Left forelimb (tissue), 1 donor: Measurements from ENCODE around the gene SIL1.
"Not testable (repeated sequence)": the region's sequence is repeated elsewhere in the genome, so short reads cannot be mapped to it uniquely, and the experiment has no call there.

Experiments used
- DNase-seq: peaks from one replicate; pipeline ENCODE4 v3.0.0-alpha.2; 2018; ENCODE audit warnings: low spot score

Gene SIL1

DNA sequence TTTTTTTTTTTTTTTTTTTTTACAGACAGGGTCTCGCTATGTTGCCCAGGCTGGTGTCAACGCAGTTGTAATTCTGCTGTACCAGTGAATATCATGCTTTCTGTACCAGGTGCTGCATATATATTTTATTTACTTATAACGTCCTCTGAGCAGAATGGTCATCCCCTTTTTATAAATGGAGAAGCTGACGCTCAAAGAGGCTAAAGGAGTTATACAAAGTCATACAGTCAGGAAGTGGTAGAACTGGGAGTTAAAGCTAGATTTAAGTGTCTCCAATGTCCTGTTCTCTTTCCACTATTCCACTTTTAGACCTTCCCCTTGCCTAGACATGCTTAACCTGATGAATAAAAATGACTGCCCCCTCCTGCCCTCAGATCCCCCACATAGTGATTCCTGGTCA, 1.2 kb upstream of the SIL1 start:
- no peak for DNase-seq

DNA sequence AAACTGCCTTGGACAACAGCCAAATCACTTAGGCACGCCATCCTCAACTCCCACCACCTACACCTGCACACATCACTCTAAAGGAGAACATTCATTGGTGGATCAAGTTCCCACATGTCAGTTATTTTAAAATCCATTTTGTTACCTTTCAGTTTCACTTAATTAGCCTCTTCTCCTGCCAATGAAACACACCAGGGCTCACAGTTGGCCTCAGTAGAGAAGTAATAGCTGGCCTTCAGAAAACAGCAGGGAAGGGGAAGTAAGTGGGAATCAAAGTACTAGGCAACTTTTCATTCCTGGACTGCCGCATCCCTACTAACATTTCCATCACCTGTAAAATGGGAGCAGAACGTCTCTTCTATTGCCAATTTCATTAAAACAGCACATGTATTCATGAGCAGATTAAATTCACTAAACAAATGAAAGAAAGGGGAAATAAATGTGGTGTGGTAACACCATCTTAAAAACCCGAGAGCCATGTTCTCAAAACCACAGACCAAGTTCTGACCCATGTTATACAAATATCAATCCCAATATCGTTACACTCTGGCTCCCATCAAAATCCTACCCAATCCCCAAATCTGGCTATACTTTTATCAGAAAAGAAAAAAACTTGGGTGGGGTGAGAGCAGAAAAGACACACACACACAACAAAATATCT, 1.7 kb downstream of the SIL1 start:
- no peak for DNase-seq

DNA sequence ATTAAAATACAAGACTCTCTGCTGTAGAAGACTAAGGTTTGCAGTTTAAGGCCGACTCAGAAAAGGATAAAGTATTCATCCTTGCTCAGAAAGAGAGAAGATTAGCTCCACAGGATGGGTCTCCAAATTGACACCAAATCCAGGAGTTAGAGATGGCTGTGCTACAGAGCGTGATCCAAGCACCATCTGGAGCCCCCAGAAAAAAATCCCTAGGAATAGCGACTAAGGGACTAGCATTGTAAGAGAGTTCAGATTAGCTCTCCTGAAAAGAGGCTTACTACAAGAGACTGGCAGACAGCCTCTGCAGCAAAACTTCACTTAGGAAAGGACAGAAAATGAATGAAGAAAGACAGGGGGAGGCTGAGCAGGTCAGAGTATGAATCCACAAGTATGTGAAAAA, 3.7 kb downstream of the SIL1 start:
- no peak for DNase-seq

DNA sequence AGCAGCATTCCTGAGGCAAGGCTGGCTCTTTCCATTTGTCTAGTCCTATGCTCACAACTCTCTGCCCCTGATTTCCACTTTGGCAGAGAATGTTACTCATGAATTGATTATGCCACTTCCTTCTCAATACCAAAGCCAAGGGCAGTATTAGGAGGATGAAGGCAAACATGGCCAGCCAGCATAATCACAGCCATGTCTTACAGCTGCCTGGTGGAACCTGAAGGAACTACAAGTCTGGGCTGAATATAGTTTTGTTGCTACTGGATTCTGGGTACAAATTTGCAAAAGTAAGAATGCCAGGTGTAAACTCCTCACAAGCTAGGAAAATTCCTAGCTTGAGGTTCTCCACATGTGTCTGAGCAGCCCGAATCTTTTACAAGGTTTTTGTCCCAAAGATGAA, 4.2 kb downstream of the SIL1 start:
- DNase-seq, result no peak

DNA sequence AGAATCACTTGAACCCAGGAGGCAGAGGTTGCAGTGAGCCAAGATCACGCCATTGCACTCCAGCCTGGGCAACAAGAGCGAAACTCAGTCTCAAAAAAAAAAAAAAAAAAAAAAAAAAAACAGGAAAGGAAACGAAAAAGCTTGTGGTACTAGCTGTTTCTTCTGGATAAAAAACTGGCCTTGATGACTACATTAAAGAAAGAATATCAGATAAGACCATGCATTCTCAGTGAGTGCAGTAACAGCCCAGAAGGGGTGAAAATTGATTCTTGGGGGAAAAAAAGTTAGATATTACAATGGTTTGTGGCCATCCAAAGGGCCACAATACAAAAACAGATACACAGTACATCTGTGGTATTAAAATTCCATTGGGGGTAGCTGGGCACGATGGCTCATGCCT, 5.3 kb downstream of the SIL1 start:
- DNase-seq, result not testable (repeated sequence)

DNA sequence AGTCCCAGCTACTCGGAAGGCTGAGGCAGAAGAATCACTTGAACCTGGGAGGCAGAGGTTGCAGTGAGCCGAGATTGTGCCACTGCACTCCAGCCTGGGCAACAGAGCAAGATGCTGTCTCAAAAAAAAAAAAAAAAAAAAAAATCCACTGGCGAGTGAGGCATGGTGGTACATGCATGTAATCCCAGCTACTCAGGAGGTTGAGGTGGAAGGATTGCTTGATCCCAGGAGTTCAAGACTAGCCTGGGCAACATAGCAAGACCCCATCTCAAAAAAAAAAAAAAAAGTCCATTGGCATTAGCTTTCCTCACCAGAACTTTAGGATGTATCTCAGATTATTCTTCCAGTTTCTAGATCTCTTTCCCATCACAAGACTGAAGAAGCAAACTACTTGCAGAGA, 6.2 kb downstream of the SIL1 start:
- not testable (repeated sequence) for DNase-seq

DNA sequence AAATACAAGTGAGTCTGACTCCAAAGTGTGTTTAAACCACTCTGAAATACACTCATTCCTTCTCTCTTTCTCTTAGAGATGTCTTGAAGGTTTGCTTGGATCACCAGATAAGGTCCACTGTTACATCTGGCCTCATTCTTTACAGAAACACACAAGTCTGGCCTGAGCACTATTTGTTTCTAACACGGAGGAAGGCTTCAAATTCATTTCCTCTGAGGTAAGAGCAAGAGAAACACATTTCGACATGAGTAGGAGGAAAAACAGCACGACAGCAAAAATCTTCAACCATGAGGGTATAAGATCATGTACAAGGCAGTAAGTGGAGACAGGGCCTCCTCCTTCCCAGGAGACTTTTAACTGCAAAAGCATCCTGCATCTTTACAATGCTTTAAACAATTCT, 8.0 kb downstream of the SIL1 start:
- no peak for DNase-seq

DNA sequence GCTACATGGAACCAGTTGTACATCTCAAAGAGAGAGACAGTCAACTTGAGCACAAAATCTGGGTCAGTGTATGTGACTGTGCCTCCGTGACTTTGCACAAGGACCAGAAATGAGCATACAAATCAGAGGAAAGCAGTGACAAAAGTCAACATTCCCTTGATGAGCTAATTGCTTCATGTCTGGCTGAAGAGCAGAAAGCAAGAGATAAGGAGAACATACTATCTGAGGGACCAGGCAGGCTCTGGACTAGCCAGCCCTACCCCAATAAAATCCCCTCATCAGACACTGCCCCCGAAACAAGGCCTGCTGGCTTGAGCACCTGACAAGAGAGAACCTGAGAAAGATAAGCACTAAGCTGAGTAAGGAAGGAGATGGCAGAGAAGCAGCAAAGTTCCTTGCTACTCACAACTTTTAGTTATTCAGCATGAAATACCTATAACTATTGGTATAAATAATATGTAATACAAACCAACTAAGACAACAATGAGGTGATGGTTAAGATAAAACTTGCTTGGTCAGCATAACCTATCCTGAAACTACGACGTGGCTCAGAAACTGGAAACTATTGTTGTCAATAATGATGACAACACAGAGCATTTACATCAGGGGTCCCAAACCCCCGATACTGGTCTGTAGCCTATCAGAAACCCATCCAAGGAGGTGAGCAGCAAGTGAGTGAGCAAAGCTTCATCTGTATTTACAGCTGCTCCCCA, 9.5 kb downstream of the SIL1 start:
- no peak for DNase-seq

DNA sequence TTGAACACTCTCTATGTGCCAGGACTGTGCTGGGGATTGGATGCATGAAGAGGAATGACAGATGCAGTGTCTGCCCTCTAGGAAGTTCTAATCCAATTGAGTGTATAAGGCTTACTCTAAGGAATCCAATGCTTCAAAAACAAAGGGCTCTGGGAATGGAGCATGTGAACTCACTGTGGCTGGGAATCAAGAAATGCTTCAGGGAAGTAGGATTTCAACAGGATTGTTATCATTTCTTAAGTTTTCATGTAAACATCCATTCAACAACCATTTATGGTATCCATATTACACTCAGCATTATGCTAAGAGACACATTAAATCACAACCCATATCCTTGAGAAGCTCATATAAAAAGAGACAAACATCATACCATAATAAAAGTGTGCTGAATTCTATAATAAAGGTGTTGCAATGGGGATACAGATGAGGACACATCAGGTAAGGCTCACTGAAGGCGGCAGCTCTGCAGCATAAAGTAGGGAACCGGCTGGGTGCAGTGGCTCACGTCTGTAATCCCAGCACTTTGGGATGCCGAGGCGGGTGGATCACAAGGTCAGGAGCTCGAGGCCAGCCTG, 11.3 kb downstream of the SIL1 start:
- no peak for DNase-seq

DNA sequence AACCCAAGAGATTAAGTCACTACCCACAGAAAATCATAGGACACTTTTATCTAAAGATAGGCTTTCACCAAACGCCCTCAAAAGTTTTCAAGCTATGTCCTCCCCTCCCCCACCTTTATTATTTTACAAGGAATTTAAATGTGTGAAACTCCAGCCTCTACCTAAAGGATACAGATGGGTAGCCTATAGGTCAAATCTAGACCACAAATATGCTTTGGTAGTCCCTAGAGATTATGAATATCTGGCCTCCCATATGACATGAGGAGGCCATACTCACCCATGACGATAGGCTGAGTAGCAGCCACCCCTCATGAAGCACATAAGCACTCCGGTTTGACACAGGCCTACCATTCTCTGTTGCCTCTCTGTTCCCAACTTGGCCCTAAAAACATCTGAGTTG, 11.9 kb downstream of the SIL1 start:
- DNase-seq, result no peak

DNA sequence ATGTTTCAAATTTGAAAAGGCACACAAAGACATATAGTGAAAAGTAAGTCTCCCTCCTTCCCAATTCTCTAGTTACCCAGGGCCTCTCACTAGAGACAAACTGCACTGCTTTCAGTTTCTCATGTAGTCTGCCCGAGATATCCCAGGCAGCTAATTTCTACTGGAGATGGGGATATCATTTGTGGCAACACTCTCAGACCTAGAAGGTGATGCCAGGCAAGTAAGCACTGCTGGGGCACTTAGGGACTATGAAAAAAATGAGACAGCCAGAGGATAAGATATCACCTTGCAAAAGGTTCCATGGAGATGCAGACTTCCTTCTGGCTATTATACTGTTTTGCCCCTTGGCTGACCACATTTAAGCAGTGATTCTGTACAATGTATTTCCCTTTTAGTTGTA, 12.6 kb downstream of the SIL1 start:
- no peak for DNase-seq

DNA sequence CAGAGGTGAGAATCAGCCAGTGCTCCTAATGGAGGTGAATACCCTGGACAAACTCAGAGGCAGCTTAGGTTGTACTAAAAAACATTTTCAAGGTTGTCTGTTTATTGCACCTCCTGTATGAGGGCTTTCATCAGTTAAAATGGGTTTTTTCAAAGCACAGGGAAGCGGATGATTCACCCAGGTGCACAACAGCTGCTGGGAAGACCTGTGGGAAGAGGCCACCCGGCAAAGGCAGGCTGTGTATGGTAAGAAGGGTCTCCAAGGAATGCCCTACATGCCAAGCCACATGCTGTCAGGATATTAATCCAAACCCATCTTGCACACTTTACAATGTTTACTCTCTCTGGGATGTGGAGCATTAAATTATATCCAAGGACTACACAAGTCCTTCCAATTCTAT, 14.7 kb downstream of the SIL1 start:
- DNase-seq, result no peak

DNA sequence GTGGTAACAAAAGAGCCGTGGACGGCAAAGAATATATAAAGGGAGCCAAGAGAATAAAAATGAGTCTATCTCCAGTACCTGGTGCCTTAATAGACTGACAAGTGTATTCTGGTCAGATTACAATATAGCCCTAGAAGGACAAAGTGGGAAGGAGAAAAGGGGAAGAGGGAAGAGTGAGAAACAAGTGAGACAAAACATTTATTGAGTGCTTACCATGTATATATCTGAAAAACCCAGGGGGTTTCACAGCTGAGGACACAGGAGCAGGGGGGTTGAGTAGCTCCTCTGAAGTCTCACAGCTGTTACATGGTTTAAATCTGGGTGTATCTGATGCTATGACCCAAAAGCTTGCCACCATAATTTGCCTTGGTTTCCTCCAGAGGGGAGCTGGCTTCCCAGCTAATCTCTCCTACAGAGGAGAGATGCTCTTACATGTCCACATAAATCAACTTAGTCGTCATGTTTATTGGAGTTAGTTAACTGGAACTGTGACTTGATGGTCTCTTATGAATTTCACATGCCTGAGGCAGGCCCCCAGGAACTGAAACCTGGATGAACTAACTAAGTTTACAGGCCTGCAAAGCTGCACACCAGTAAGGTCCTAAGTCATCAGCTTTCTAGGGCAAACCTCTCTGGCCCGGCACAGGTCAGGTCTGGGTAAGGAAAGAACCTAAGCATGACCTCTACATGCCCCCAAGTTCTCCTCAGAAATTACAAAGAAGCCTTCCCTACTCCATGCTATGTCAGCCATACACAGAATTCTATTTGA, 15.5 kb downstream of the SIL1 start:
- no peak for DNase-seq

DNA sequence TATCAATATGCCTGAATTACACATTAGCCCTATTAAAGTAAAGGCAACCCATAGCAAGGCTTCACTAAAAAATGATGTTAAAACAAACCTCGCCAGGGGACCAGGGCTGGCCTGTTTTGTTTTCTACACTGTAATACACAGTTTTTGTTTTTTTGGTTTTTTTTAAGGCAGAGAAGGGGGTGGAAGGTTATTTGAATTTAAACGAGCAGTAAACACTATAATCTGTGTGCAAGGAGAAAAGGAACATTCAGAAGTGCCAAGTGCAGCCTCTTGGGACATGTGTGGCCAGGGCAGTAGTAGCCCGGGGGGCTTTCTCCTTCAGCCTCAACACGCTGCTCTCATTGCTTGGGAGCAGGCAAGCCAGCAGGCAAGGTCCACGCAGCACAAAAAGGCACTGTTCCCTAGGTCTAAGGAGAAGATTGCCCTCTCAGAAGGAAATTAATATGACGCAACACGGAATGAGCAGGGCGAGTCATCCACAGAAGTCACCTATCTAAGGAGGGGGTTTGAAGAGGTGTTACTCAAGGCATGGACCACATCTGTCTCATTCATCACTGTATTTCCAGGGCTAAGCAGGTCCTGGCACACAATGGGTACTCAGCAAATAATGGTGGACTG, 16.2 kb downstream of the SIL1 start:
- DNase-seq, result no peak

DNA sequence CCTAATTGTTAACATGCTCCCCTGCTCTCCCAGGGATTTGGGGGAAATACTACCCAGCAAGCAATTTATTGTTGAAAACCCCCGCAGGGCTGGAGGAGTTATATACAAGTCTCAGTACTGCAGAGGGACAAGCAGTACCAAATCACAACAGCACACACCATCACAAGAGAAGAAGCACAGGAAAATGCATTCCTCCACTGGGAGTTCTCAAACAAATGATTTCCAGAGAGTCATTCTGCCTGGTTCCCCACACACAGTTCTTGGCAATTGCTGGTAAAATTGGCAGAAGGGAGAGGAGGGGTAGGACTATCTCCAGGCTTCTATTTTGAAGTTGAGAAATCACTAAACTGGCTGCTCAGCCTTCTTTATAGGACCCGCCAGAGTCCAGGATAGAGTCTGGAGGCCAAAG, 16.8 kb downstream of the SIL1 start:
- DNase-seq, result no peak

DNA sequence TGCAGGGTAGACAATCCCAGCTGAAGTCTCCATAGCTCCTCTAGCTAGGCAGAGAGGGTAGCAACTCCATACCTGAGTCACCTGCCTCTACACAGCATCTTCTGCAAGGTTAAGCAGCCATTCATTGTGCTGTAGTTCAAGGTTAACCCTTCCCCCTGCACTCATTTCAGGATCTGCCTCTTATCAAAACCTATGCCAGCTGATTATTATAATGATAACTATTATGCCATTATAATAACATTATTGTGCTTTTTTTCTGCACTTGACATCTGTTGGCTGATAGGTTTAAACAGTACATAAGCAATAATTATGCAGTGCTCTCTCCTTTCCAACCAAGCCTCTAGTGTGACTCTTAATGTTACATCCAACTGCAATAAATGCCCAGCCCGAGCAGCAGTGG, 17.3 kb downstream of the SIL1 start:
- DNase-seq, result no peak

DNA sequence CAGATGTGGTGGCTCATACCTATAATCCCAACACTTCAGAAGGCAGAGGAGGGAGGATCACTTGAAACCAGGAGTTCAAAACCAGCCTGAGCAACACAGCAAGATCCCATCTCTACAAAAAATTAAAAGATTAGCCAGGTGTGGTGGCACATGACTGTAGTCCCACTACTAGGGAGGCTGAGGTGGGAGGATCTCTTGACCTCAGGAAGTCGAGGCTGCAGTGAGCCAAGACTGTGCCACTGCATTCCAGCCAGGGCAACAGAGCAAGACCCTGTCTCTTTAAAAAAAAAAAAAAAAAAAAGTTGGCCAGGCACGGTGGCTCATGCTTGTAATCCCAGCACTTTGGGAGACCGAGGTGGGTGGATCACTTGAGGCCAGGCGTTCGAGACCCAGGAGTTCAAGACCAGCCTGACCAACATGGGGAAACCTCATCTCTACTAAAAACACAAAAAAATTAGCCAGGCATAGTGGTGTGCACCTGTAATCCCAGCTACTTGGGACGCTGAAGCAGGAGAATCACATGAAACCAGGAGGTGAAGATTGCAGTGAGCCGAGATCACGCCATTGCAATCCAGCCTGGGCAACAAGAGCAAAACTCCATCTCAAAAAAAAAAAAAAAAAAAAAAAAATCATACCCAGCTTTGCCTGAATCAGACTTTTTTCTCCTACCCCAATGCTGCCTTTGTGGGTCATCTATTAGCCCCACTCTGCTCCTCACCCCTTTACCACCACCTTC, 18.2 kb downstream of the SIL1 start:
- not testable (repeated sequence) for DNase-seq

DNA sequence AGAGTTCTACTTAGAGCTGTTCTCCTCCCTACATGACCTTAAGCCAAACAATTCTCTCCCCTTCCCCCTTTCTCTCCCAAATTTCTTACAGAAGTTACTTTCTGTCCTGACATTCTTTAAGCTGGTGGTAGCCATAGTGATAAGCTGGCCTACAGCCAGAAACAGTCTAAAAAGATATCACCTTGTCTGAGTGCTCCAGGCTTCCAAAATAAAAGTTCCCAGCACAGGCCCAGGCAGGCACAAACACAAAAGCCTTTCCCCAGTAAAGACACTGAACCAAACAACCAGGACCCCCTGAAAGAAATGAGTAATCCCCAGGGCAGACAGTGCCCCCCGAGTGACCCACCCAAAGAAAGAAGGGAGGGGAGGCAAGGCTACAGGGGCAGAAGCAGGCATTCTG, 19.2 kb downstream of the SIL1 start:
- DNase-seq, result no peak

DNA sequence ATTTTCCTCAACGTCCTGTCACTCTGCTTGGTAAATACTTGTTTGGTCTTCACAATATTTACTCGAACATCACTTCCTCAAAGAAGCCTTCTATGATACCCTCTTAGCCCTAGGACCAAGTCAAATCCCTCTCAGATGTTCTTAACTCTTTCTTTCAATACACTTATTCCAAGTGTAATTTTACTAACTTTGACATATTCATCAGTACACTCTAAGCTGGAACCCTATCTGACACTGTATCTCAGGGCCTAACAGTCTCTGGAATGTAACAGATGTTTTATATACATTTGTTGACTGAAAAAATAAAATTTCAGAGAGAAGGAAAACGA, 19.6 kb downstream of the SIL1 start:
- no peak for DNase-seq

DNA sequence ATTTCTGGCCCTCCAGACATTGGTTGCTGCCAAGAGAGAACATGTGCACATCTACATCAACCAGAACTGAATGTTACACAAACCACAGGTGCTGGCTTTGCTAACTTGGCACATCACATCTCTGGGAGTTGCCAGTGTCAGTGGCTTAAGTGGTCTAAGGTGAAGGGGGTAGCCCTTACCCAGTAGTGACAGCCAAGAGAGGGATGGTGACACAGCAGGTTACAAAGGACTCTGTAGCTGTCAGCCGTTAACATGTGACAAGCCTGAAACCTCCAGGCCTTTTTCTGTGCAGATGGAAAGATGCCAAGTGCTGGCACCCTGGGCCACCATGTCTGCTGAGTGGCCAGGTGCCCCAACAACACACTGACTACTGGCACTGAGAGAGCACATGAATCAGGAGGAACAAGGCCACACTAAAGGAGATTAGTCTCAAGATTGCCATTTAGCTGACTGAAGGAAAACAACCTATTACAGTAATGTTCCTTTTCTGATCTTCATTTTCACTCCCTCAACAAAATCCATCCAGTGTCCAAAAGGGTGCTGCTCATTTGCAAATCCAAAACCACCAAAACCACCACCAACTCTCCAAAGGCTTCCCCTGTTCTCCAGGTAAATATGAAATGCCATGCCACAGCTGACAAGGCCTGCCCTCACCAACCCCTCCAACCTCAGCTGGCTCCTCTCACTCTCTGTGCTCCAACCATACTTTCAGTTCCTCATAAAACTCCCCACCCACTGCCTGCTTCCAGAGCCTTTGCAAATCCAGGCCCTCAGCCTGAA, 20.2 kb downstream of the SIL1 start:
- DNase-seq, result peak; percentile 64

DNA sequence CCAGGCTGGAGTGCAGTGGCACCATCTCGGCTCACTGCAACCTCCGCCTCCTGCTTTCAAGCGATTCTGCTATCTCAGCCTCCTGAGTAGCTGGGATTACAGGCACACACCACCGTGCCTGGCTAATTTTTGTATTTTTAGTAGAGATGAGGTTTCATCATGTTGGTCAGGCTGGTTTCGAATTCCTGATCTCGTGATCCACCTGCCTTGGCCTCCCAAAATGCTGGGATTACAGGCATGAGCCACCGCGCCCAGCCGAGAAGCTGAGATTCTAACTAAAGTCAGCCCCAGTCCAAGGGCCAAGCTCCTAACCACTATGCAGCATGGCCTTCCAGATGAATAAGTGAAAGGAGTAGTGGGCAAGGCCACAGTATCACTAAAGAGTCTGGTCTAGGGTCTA, 20.9 kb downstream of the SIL1 start:
- not testable (repeated sequence) for DNase-seq
